Activated CD4-positive, alpha-beta T cell treated with anti-CD3 and anti-CD28 coated beads for 4 hours (primary cell): ENCODE data around the gene FBXL15.

ENCODE experiments used
- DNase-seq, 2 donors: peaks; one replicate each; pipeline ENCODE4 v3.0.0-alpha.2; 2020

Gene FBXL15, protein sequence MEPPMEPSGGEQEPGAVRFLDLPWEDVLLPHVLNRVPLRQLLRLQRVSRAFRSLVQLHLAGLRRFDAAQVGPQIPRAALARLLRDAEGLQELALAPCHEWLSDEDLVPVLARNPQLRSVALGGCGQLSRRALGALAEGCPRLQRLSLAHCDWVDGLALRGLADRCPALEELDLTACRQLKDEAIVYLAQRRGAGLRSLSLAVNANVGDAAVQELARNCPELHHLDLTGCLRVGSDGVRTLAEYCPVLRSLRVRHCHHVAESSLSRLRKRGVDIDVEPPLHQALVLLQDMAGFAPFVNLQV

DNA sequence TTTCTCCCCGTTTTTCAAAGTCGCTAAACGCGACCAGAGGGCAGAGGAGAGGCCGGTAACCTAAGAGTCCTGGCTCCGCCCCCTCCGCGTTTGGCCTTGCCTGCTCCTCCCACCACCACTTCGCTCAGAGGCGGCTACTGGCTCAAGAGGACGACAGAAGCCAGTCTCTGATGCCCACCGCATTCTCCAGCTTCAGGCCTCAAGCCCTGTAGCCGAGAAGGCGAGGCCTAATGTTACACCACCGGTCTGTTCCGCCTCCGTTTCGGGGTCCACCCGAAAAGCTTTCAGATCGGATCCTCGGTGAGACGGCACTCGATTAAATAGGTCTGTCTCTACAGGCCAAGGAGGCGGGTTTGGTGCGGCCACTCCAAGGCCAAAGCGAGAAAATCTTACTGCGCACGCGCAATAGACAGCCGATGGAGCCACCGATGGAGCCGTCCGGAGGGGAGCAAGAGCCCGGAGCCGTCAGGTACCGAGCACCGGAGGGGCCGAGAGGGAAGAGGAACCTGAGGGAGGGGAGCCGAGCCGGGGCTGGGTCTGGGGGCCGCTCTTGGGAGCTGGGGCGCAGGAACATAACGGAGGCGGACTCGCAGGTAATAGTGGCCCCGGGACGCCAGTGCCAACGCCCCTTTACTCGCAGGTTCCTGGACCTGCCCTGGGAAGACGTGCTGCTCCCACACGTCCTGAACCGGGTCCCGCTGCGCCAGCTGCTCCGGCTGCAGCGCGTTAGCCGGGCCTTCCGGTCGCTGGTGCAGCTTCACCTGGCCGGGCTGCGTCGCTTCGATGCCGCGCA lies at the start of gene FBXL15:
TSS of gene FBXL15 (plus strand) at position 123 of the 793 bp plus-strand sequence. CDS start at position 417, 294 bp downstream.
- peak; percentile 95 to 96 for DNase-seq

DNA sequence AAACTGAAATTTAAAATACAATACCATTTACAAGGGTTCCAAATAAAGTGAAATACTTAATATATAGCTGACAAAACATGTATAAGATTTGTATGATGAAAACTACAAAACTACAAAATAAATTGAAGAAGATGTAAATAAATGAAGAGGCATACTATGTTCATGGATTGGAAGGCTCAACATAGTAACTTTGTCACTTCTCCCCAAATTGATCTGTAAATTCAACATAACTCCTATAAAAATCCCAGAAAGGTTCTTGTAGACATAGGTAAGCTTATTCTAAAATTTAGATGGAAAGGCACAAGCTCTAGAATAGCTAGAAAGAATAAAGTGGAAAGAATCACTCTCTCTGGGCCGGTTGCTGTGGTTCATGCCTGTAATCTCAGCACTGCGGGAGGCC lies 49.3 kb upstream of the FBXL15 start:
- DNase-seq, result no peak

DNA sequence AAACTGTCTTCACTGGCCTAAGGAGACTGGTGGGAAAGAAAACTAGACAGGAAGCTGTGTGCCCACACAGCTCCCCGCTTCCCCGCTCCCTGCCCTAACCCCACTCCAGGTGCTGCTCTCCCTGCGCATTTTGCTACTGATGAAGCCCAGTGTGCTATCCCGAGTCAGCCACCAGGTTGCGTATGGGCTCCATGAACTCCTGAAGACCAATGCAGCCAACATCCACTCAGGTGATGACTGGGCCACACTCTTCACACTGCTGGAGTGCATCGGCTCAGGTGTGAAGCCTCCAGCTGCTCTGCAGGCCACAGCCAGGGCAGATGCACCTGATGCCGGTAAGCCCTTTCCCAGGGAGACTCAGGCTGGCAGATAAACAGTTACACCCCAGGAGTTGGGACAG lies 45.4 kb upstream of the FBXL15 start:
- no peak for DNase-seq

GRCh38 chr10:102375867-102376266 lies 44.8 kb upstream of the FBXL15 start:
- no peak for DNase-seq

- no peak for DNase-seq
Observed at GRCh38 chr10:102376901-102377300, 43.7 kb upstream of the FBXL15 start.

- no peak for DNase-seq
Observed at GRCh38 chr10:102379383-102379782, 41.3 kb upstream of the FBXL15 start.

DNA sequence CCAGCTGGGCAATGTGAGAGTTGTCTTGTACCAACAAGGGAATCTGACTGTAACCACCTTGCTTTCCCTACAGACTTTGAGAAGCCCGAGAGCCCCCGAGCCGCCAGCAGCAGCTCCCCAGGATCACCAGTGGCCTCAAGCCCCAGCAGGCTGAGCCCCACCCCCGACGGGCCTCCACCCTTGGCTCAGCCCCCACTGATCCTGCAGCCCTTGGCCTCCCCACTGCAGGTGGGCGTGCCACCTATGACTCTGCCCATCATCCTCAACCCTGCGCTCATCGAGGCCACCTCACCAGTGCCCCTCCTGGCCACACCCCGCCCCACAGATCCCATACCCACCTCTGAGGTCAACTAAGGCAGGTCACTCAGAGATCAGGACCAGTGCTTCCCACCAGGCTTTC lies 38.7 kb upstream of the FBXL15 start:
- no peak for DNase-seq

DNA sequence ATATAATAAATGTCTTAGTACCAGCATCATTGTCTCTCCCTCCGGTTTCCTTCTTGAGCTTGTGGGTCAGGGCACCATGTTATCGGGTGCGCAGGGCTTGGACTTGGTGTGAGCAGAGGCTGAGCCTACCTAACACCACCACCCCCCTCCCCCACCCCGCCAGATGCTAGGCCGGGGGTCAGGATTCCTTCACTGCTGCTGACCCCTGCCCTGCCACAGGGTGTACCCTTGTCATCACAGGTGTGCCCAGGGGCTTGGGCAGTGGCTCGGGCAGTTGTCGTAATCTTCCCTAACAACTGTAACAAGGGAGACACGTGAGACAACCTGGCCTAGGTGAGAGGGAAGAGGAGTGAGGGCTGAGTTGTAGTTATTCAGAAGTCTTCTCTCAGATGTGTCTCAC lies 37.8 kb upstream of the FBXL15 start:
- DNase-seq, result no peak

GRCh38 chr10:102384053-102384452 lies 36.6 kb upstream of the FBXL15 start:
- no peak for DNase-seq

DNA sequence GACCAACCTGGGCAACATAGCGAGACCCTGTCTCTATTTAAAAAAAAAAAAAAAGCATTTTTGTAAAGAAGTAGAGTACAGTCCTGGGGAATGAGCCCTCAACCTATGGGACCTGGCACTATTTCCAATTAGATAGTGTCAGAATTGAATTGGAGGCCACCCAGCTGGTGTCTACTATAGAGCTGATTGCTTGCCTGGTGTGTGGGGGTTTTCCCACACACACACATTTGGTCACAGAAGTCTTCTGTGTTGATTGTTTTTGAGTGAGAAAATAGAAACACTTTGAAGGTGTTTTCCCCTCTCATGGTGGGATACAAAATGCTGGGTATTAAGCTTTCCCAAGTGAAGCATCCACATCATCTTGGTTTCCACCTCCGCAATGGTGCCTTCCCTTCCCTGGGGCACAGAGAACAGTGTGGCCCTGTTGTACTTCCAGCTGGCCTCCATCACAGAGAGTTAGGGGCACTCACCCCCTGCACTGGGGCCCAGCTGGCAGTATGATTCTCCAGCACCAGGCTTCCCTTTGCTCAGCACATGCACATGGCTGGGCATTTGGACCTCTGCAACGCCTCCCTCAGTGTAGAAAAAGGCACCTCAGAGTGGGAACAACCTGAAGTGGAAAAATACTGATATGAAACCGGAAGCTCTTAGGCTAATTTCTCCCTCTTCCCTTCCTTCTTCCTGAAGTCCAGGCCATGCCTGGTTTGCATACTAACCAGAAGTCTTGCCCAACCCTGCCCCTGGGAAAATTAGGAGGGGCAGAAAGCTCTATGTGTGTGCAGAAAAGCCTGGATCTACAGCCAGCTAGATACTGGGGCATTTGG lies 35.8 kb upstream of the FBXL15 start:
- no peak for DNase-seq

DNA sequence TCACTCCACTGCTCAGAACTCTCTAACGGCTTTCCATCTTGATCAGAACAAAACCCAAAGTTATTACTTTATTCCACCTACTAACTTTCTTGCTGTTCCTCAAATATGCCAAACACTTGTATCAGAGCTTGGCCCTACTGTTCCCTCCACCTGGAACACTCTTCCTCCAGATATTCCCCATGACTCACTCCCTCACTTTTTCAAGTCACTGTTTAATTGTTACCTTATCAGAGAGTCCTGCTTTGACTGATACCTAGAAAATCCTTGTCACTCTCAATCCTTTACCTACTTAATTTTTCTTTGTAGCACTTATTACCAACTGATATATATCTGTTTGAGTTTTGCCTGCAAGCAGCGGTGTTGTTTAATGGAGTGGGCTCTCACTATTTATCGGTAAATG lies 30.7 kb upstream of the FBXL15 start:
- no peak for DNase-seq

- DNase-seq, result no peak
Observed at GRCh38 chr10:102392306-102392705, 28.3 kb upstream of the FBXL15 start.

DNA sequence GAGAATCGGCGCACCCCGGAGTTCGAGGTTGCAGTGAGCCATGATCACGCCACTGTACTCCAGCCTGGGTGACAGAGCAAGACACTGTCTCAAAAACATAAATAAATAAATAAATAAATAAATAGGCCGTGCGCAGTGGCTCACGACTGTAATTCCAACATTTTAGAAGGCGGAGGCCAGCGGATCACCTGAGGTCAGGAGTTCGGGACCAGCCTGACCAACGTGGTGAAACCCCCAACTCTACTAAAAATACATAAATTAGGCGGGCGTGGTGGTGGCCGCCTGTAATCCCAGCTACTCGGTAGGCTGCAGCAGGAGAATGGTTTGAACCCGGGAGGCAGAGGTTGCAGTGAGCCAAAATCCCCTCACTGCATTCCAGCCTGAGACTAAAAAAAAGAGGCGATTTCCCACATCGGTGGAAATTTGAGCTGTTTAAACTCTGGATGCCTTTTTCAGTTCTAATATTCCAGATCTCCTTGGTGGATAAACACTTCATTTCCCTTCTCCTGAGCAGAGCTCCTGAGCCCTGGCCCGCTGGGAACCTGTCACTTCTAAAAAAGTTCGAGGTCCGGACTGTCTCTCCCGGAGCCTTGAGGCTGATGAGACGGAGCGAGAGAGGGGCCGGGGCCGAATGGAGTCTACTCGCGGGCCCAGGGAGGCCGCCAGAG lies 27.1 kb upstream of the FBXL15 start:
- no peak for DNase-seq

DNA sequence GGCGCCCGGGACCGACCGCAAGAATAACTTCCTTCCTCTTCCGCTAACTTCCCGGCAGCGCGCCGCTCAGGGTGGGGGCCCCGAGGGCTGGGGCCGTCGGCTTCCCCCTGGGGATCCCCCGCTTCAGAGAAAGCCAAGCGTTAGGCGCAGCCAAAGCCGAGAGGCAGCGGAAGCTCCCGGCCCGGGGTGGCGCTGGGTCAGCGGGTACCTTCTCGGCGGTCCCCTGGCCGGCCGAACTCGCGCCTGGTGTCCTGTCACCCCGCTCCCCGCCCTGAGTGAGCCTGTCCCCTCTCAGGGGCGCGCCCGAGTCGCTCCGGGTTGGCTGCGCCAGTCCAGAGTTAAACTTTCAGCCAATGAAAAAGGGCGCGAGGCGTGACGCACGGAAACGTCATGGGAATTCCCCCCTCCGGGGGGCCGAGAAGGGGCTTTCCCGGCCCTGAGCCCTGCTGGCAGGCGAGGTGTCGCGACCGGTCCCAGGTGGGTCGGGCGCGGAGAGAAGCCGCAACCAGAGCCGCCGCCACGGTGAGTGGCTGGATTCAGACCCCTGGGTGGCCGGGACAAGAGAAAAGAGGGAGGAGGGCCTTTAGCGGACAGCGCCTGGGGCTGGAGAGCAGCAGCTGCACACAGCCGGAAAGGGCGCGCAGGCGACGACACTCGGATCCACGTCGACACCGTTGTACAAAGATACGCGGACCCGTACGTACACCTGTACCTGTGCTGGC lies 26.4 kb upstream of the FBXL15 start:
- peak; percentile 98 to 99 for DNase-seq

- DNase-seq, result peak; percentile 59 to 67
Observed at GRCh38 chr10:102394801-102395399, 25.7 kb upstream of the FBXL15 start.

DNA sequence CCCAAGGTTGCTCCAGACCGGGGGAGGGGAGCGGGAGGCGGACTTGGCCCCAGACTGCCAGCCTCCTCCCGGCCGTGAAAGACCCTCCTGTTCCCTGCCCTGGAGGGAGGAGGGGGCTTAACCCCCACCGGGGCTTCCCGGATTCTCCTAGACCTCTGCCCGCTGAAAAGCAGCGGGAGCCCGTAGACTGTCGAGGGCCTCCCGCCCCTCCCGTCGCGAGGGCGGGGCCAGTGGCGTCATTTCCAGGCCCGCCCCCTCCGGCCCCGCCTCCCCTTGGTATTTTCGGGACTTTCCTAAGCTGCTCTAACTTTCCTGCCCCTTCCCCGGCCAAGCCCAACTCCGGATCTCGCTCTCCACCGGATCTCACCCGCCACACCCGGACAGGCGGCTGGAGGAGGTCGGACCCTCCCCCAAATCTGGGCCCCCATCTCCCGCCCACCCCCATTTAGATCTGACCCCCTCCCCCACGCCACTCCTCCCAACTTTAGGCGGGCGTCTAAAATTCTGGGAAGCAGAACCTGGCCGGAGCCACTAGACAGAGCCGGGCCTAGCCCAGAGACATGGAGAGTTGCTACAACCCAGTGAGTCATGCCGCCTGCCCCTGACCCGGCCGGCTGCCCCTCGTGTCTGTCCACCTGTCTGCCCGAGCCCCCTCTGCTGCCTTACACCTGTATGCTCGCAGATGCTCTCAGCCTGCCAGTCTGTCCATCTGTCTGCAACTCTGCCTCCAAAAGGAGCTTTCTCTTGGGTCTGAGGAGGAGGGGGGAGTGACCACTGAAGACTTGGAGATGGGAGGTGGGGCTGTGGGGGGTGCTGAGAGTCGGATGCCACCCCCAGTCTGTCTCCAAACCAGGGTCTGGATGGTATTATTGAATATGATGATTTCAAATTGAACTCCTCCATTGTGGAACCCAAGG lies 25.0 kb upstream of the FBXL15 start, which contains the start of gene NFKB2:
TSS of gene NFKB2 (plus strand) at position 306 of the 917 bp plus-strand sequence. CDS start at position 561, 255 bp downstream.
- peak; percentile 92 to 94 for DNase-seq

DNA sequence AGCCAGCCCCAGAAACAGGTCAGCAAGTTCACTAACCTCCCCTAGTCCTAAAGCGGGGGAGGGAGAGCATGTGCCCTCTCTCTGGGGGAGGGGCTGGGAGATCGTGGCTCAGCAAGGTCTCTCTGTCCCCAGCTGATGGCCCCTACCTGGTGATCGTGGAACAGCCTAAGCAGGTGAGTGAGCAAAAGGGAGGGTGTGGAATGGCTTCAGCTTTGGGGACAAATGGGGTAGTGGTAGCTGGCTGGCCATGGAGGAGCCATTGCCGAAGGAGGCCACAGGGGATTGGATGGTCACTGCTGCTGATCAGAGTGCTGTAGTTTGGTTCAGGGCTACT lies 24.4 kb upstream of the FBXL15 start:
- DNase-seq, result no peak

DNA sequence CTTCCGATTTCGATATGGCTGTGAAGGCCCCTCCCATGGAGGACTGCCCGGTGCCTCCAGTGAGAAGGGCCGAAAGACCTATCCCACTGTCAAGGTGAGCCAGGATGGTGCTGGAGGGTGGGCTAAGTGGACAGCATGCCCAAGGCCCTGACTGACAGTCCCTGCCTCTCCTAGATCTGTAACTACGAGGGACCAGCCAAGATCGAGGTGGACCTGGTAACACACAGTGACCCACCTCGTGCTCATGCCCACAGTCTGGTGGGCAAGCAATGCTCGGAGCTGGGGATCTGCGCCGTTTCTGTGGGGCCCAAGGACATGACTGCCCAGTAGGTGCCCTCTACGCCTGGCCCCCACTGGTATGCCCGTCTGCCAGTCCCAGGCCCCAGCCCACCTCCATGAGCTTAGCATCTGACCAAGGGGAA lies 23.9 kb upstream of the FBXL15 start:
- no peak for DNase-seq

- DNase-seq, result no peak
Observed at GRCh38 chr10:102397222-102398171, 23.1 kb upstream of the FBXL15 start.
